Measurements from ENCODE around the gene TTLL6. TPM values are rescaled to one million over a fixed set of nuclear protein-coding genes. Genes with fewer than 3 reads are reported as not detected.
"Not testable (repeated sequence)": the region's sequence is repeated elsewhere in the genome, so short reads cannot be mapped to it uniquely, and the experiment has no call there.

The TTLL6 gene
- total RNA-seq, result not detected

GRCh38 chr17:48816774-48817590 lies at the start of gene TTLL6:
Gene TTLL6, minus strand, starts transcription at chr17:48817229. Its CDS starts 157 bp downstream, at chr17:48817072.
- DNase-seq, result no peak

- no peak for DNase-seq
Observed at GRCh38 chr17:48860456-48860855, 43.4 kb upstream of the TTLL6 start.

- DNase-seq, result no peak
Observed at GRCh38 chr17:48860034-48860433, 43.0 kb upstream of the TTLL6 start.

- DNase-seq, result no peak
Observed at GRCh38 chr17:48856122-48856821, 39.2 kb upstream of the TTLL6 start.

GRCh38 chr17:48854774-48855476 lies 37.9 kb upstream of the TTLL6 start:
- no peak for DNase-seq

DNA sequence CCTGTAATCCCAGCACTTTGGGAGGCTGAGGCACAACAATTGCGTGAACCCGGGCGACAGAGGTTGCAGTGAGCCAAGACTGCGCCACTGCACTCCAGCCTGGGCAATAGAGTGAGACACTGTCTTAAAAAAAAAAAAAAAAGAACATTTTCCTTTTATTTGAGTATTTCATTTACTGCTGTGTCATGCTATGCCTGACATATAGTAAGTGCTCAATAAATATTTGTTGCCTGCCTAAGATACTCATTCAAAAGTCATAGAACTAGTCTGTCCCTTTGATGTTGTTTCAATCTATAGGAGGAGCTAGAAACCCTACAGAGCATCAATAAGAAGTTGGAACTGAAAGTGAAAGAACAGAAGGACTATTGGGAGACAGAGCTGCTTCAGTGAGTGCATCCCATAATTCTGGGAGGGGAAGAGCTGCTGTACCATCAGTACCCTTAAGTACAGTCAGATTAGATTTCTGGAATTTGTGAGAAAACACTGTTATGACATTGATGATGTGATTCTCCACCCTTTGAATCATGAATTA lies 33.8 kb upstream of the TTLL6 start:
- DNase-seq, result no peak

- DNase-seq, result no peak
Observed at GRCh38 chr17:48843187-48843900, 26.3 kb upstream of the TTLL6 start.

DNA sequence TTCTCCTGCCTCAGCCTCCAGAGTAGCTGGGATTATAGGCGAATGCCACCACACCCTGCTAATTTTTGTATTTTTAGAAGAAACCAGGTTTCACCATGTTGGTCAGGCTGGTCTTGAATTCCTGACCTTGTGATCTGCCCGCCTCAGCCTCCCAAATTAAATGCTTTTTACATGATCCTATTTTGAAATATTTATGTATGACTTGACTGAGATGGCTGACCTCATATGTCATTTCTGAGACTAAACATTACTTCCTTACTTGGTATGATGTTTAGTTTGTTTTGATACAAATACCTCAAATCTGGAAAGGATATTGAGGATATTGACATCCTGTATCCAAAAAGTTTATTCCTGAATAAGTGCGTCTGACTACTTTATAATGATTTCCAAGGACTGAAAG lies 25.7 kb upstream of the TTLL6 start:
- DNase-seq, result no peak

- peak; percentile 51 for DNase-seq
Observed at GRCh38 chr17:48841395-48841831, 24.4 kb upstream of the TTLL6 start.

GRCh38 chr17:48840441-48840840 lies 23.4 kb upstream of the TTLL6 start:
- no peak for DNase-seq

DNA sequence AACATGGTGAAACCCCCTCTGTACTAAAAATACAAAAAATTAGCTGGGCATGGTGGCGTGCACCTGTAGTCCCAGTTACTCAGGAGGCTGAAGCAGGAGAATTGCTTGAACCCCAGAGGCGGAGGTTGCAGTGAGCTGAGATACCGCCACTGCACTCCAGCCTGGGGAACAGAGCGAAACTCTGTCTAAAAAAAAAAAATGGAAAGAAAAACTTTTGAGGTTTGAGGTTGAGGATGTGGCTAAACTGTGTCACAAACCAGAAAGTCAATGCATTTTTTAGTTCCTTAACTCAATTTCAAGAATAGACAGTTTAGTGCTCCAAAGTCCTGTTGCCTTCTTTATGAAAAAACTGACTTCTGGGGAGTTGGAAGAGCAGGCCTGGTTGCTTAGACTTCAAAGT lies 20.4 kb upstream of the TTLL6 start:
- DNase-seq, result not testable (repeated sequence)

DNA sequence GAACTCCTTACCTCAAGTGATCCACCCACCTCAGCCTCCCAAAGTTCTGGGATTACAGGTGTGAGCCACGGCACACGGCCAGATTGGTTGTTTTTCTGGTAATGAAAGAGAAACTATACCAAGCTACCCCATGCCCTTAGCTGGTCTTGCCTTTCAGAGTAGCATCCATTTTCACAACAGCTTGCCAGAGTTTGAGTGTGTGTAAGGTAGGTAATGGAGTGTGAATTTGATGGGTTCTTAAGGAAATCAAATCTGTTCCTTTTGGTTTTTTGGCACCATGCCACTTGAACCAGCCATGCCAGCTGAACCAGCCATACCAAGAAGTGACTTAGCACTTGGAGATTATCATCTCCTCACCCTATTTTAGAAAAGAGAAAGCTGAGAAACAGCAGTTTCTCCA lies 18.9 kb upstream of the TTLL6 start:
- no peak for DNase-seq

DNA sequence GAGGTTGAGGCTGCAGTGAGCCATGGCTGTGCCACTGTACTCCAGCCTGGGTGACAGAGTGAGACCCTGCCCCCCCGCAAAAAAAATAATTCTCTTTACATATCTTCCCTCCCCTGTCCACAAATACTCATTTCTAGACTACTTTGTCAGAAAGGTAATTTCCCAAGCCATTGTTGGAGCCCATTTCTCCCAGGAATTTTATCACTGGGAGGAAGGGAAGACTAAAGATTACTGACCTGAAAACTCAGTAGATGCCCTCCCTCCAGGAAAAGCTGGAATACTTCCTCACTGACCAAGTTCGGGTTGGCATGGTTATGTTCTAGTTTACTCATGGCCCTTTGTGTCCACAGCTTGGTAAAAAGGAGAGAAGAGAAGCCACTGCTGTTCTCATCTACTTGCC lies 17.9 kb upstream of the TTLL6 start:
- no peak for DNase-seq

- no peak for DNase-seq
Observed at GRCh38 chr17:48831549-48831883, 14.5 kb upstream of the TTLL6 start.

- peak; percentile 87 for DNase-seq
Observed at GRCh38 chr17:48830840-48831548, 14.0 kb upstream of the TTLL6 start, which contains the start of gene CALCOCO2. Gene CALCOCO2, plus strand, starts transcription at chr17:48831035. Its CDS starts 10,673 bp downstream, at chr17:48841708.

DNA sequence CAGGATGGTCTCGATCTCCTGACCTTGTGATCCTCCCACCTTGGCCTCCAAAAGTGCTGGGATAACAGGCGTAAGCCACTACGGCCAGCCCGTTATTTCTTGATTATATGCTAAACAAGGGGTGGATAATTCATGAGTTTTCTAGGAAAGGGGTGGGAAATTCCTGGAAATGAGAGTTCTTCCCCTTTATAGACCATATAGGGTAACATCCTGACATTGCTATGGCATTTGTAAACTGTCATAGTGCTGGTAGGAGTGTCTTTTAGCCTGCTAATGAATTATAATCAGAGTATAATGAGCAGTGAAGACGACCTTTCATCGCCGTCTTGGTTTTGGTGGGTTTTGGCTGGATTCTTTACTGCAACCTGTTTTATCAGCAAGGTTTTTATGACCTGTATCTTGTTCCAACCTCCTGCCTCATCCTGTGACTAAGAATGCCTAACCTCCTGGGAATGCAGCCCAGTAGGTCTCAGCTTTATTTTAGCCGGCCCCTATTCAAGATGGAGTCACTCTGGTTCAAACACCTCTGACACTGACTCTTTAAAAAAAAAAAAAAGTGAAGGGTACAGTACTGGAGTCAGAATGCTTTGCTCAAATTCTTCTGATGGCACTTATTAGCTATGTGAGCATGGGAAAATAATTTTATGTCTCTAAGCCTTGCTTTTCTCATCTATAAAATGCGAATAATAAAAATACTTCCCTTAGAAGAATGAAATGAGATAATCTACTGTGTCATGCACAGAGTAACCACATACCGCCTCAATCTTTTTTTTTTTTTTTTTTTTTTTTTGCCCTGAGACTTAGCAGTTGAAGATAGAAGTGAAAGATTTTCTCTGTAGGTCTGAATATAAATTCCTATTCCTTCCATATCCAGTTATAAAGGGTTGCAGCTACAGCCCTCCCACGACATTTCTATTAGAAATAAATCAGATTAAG lies 8.7 kb upstream of the TTLL6 start:
- no peak for DNase-seq

GRCh38 chr17:48820936-48821335 lies 3.9 kb upstream of the TTLL6 start:
- not testable (repeated sequence) for DNase-seq

- DNase-seq, result no peak
Observed at GRCh38 chr17:48819466-48819865, 2.4 kb upstream of the TTLL6 start.

GRCh38 chr17:48818361-48818841 lies 1.4 kb upstream of the TTLL6 start:
- DNase-seq, result no peak

- no peak for DNase-seq
Observed at GRCh38 chr17:48816438-48816773, 623 bp downstream of the TTLL6 start.
